HG03045 (cell line): Measurements from ENCODE around the gene MAP4K2.

ENCODE experiments used
- ATAC-seq: cut with Tn5 transposase; IDR thresholded peaks from one replicate; pipeline ENCODE4 v1.9.1; 2021; ENCODE audit warnings: mild to moderate bottlenecking, moderate library complexity; ENCODE audit not compliant: unreplicated experiment

MAP4K2 gene

GRCh38 chr11:64771861-64772260 lies 31.2 kb downstream of the MAP4K2 start:
- no peak for ATAC-seq

DNA sequence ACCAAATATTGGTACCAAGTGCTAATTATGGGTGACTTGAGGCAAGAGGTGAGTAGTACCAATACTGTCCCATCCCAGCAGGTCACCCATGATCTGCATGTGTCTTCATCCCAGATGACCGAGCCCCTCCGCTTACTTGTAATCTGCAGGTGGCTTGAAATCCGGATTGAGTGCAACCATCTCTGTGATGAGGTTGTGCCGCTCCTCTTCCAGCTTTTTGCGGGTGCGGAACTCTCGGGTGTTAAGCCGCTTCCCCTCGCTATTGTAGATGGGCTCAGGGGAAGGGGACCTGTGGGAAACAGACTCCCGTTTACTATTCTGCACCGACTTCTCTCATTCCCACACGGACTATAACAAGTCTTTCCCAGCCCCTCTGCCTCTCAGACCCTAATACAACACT lies 32.9 kb downstream of the MAP4K2 start:
- ATAC-seq: no peak

DNA sequence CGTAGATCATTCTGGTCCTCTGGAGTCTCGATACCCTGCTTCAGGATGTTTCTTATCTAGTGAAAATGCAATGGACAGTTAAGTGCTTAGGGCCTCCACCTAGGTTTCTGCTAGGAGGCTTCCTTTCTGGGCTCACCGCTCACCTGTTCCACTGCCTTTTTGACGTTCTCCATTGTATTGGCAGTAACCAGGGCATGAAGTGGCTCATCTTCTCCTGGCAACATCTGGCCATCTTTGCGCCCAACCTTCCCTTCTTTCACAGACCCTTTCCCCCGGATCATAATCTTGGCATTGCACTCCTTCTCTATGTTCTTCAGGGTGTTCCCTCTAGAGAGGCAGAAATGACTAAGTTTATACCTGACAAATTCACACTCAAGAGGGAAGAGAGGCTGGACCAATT lies 33.7 kb downstream of the MAP4K2 start:
- no peak for ATAC-seq

- ATAC-seq: no peak
These were observed 34.7 kb downstream of the MAP4K2 start for GRCh38 chr11:64768300-64768694.

DNA sequence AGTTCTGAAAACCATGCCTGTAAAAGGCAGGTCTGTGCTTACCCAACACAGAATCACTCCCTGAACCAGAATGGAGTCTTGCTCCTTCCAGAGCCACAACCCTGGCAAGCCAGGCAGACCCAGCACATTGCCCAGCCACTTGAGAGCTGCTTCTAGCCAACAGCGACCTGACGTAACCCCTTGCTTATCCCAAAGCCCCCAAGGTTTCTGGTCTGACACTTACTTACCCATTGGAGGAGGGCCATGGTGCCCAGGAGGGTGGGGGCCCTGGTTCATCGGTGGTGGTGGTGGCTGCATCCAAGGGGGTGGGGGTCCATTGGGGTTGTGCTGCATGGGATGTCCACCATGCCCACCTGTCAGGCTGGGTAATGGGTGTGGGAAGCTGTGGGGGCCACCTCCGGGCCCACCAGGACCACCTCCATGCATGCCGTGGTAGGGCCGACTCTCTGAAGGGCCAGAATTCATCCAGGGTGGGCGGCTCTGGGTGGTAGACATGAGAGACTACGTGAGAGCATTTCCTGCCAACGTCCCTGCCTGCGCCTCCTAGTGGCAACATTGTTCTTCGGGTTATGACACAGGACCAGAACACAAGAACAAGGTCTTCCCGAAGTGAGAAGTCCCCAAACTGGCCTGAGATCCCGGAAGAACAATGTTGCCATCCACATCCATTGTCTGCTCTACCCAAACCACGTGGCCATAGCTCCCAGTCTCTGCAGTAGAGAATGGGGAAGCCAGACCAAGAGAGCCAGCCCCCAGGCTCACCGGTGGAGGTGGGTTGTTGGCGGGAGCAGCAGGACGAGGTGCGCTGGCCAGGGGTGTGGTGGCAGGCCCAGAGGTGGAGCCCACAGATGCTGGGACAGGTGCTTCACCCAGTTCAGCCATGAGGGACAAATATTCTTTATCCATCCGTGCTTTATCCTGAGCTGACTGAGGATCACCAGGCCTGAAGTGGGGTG lies 35.4 kb downstream of the MAP4K2 start:
- ATAC-seq: no peak

GRCh38 chr11:64766881-64767280 lies 36.1 kb downstream of the MAP4K2 start:
- no peak for ATAC-seq

DNA sequence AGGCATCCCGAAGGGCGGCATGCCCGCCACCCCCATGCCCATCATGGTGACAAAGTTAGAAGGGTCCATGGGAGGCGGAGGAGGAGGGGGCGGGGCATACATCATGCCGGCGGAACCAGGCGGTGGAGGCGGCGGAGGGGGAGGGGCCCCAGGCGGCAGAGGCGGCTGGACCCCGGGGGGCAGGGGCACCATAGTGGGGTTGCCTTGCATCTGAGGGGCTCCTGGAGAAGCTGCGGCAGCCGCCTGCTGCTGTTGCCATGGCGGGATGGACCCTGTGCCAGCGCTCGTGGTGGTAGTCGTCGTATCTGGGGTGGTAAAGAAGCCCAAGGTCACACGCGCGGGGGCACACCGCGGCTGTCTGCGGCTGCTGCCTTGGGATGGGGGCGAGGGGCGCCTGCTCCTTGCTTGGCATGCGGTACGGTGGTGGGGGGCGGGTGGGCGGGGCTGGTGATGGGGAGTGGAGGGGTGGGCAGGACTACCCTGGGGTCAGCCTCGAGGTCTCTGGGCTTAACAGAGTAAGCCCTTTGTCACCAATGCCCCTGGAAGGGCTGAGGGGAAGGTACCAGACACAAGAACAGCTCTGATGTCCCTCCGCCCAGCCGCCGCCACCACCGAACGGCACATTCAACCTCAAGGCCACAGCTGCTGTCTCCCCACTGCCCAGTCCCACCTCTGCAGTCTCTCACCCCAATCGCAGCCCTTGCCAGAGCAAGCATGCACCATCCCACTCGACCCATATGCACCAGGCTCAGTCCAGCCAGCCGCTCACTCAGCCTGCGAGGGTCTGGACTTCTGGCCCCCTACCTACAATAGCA lies 37.0 kb downstream of the MAP4K2 start:
- ATAC-seq: no peak

- no peak for ATAC-seq
These were observed 37.6 kb downstream of the MAP4K2 start for GRCh38 chr11:64765291-64765850.

DNA sequence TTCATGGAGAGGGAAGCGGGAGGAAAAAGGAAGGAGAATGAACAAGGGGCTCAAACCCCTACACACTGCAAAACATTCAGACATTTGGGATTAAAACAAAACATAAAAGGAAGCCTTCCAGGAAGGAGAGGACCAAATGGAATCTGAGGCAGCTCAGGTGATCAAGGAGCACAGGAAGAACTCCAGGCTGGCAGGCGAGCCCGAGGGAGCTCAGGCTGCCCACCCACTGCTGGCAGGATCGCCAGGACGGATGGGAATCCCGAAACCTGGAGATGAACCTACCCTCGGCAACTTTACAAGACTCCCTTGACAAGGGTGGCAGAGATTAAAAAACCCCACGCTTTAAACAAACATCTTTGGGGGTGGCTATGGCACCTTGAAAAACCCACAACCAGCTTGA lies 38.3 kb downstream of the MAP4K2 start:
- ATAC-seq: no peak

- no peak for ATAC-seq
These were observed 38.9 kb downstream of the MAP4K2 start for GRCh38 chr11:64764040-64764611.

DNA sequence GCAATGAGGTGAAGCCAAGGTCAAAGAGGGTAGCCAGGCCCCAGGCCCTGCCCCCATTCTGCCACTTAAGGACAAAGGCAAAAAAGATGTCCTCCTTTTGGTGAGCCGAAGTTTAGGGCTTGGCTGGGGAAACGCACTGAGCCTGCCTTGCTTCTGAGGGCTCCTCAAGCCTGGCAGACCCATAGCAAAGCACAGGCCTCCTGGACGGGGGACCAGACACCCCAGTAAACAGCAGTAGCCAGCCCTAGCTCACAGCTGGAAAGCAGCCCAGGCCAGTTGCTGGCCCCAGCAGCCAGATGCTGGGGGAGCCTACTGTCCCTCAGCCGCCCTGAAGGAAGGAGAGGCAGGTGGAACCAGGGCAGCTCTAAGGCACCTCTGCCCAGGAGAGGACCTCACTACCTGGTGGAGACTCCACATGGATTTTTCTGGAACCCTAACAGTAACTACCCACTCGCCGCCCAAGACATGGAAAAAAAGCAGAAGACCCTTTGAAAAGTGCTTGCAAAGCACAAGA lies 39.4 kb downstream of the MAP4K2 start:
- ATAC-seq: no peak

GRCh38 chr11:64762674-64763525 lies 40.1 kb downstream of the MAP4K2 start:
- no peak for ATAC-seq

GRCh38 chr11:64762277-64762673 lies 40.7 kb downstream of the MAP4K2 start:
- ATAC-seq: no peak

DNA sequence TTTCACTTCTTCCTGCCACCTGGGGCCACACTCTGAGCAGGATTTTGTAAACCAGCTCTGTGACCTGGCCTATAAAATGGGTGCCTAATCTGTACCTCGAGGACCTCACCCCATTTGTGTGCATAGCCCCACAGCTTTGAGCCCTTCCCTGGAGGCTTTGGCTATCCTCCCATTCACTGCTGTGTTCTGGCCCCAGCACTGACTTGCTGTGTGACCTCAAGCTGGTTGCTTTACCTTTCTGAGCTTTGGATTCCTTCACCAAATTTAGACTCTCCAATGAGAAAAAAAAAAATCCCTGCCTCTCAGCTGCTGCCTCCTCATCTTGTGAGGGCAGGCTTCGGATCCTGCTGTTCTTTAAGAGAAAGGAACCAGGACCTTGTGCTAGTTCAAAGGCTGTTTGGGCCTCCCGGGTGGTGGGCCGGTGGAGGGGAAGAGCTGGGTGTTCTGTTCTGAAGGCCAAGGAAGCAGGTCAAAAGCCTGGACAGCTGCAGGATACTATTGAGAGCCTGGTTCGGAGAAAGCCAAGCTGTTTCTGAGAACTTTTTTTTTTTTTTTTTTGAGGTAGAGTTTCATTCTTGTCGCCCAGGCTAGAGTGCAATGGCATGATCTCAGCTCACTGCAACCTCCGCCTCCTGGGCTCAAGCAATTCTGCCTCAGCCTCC lies 42.1 kb downstream of the MAP4K2 start:
- ATAC-seq: no peak

- ATAC-seq: no peak
These were observed 43.0 kb downstream of the MAP4K2 start, which contains the start of gene PYGM for GRCh38 chr11:64759722-64760719. Gene PYGM, minus strand, starts transcription at chr11:64759974. Its CDS starts 76 bp downstream, at chr11:64759898.

GRCh38 chr11:64759131-64759721 lies 43.8 kb downstream of the MAP4K2 start:
- ATAC-seq: no peak

GRCh38 chr11:64758330-64759079 lies 44.5 kb downstream of the MAP4K2 start:
- no peak for ATAC-seq
